NCI-H524 treated with DMSO at 0.1 percent for 48 hours (cell line): ENCODE measurements around the gene SUPT4H1.
A peak's percentile ranks its signal among the peaks of the same experiment; 100 is the strongest.
"Not testable (repeated sequence)": the region's sequence is repeated elsewhere in the genome, so short reads cannot be mapped to it uniquely, and the experiment has no call there.

Experiments
- DNase-seq: peaks from one replicate; lab custom pipeline; 2025; lab: John Stamatoyannopoulos, UW

The SUPT4H1 gene

DNA sequence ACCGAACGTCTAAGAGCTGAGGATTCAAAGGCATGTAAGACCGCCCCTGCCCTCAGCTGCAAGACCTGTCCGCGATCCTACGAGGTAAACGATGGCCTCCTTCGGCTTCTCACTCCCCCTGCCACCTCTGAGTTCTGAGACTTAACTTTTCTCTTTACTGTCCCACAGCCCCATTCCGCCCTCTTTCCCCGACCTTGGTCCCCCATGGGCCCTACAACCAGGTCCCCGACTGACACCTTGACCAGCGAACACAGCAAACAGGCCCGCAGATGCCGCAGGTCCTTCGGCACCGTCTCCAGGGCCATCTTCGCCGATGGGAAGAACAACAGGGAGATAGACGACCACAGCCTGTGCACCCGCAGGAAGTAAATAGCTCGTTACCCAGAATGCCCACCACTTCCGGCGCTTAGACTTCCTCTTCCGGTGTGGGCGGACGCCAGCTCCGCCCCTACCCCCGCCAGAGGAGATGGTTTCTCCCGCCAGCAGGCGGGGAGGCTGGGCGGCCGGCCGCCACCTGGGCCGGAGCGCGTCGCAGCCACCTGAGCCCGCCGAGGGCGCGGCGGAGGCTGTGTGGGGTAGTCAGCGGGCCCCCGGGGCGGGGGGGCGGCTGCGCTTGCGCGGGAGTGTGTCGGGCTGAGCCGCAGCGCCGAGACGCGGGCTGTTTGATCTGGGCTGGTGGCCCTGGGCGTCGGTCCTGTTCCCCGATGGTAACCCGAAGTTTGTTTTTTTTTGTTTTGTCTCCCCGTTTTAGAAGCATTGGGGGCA lies at the start of gene SUPT4H1:
Gene SUPT4H1, minus strand, starts transcription at position 371 of the 765 bp plus-strand sequence. Its CDS starts 66 bp downstream, at position 305.
- peak; percentile 79 for DNase-seq

DNA sequence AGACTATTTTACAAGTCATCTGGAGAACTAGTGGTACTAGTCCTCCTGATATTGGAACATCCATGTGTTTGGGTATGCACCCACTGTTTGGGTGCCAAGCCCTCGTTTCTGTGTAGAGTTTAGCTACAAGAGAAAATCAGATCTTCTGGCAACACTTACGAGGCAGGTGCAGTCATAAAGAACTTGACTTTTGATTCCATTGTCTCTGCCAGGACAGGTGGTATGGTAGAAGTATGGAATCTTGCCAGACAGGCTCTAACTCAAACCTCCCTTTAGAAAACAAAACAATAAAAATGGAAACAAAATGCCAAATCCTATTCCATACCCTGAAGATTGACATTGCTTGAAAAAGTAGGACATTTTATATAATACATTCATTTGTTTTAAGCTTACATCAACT lies 49.3 kb upstream of the SUPT4H1 start:
- no peak for DNase-seq

DNA sequence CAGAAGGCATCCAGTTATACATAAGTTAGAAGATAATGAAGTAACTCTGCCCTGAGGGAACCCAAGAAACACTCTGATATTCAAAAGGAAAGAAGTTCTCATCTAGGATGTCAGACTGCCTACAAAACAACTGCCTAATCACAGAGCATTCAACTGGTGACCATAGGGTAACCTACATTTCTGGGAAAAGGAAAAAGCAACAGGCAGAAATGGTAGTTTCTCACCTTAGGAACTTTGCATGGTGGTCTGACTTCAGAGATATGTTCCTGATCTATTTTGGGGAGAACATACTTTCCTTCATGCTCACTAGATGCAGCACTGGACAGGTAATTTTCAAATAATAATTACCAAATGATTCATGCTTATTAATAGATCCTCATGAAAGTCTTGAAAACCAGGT lies 48.8 kb upstream of the SUPT4H1 start:
- no peak for DNase-seq

DNA sequence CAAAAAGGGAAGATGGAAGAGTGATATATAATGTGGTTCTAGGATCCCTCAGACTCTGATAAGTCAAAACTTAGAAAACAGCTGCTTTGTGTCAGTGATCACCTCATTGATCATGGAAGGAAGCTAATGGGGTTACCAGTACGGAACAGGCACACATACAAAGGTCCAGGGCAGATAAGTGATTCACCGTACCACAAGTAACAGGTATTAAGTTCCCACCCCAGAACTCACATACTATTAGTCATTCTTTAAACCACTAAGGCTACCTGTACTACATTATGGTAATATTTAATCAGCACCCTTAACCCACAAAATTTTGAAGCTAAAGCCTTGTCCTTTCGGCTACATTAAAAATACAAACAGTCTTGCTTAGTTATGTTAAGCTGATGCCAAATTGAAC lies 48.0 kb upstream of the SUPT4H1 start:
- no peak for DNase-seq

DNA sequence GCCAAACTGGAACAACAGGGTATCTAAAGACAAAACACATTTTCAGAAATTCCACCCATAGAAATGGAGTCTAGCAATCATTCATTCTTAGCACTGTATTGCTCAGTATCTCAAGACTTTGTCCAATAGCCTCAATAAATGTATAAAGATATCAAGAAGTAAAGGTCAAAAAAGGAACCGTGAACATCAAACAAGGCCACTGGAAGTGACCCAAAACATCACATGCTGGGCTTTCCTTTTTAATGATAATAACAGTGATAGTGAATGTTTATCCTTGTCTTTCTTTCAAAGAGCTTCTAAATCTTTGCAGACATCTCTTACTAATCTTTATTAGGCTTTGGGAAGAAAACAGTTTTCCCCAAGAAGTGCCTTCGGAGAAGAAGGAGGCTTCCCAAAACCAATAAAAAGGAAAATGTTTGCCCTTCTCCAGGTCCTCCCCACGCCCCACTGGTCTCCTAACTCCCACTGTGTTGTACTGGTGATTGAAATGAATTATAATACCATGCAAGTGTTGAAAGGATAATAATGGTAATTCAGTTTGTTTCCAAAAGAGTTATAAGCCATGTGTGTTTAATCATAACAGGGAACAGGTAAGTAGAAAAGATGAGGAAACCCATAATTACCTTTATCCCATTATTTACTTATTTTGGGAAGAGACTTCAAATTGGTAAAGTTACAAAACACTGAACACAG lies 46.7 kb upstream of the SUPT4H1 start:
- no peak for DNase-seq

DNA sequence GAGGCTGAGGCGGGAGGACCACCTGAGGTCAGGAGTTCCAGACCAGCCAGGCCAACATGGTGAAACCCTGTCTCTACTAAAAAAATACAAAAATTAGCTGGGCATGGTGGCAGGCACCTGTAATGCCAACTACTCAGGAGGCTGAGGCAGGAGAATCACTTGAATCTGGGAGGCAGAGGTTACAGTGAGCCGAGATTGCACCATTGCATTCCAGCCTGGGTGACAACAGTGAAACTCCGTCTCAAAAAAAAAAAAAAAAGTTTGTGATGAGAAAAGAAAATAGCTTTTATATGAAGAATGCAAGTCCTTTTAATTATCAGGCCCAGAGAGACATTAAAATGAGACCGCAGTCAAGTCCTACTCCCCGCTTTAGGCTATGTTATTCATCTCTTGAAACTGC lies 45.4 kb upstream of the SUPT4H1 start:
- not testable (repeated sequence) for DNase-seq

DNA sequence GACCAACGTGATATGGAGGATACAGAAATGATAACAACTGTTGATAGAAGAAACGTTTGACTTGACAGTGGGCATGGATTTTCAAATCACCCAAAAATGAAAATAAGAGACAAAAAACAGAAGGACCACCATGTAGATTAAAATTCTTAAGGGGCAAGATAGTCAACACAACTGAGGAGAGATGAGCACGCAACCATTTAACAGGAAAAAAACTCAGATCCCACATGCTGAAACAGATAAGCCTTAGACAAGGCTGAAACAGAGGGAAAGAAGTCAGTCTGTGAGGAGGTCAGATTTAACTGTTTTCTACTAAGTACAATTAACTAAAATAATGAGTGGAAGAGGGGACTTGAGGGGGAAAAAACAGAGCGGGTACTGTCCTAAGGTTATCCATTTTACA lies 44.2 kb upstream of the SUPT4H1 start:
- no peak for DNase-seq

DNA sequence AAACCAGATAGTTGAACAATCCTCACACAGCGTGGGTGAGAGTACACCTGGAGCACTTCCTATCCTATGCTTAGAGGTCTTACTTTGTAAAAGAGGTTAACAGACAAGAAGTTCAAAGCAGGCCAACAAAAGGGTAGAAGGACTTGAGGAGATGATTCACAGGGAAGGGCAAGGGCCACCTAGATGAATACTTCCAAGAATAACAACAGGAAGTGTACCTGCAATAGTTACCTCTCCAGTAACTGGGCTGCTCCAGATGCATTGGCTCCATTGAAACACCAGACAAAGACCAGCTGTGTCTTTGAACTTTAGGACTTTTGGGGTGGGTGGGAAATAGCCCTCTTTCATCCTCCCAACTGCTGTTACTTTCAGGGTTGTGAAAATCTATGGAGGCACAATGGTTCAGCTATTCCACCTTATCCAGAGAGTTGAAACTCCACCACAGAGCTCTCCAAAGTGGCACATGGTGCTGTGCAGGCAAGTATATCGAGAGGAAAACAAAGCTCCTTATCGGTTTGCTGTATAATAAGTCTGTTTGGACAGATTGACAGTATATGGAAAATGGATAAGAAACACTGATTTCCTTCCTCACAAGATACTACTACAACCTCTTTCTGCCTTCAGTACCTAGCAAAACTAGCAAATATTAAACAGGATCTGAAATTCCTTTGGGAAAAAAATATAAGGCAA lies 42.7 kb upstream of the SUPT4H1 start:
- DNase-seq: no peak

DNA sequence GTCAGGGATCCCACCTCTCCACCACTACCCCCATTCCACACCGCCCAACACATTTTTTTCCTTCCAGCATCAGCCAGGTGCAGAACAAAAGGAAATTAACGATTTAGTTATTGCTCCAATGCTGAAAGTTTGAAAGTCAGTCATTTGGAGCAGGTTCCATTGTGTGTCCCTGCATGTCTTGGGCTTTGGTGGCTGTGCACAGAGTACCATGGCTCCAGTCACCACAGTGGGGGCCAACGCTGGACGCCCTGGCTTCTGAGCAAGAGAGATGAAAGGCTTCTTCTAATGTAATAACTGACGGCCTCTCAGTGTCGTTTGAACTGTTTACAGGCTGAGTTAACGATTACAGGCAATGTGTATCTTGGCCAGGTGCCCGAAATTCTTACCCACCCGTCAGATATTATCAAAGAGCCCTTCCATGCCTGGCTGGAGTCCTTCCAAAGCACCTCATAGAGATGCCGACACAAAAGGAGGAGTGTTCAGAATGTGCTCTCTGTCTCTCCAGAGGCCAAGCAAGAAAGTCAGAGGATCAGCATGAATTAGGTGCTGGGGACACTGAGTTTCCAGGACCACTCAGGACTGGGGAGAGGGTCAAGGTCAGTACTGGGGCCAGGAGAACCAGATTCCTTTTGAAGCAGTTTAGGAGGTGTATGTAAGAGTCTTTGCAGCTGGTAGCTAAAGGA lies 39.4 kb upstream of the SUPT4H1 start:
- no peak for DNase-seq

DNA sequence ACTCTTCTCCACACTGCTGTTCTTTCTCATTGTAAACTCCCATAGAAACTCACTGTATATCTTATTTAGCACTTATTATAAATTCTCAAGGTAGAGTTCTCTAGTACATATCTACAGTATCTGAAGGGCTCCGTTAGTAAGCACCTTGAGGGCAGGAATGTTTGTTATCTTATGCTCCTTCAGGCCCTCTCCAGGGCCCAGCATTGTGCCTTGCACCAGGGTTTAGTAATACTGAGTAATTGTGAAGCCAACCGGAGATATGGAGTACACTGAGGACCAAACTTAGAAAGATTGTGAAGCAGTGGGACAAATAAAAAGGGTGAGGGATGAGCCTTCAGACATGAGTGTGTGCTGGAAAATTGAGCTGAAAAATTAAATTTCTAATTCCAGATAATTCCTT lies 38.9 kb upstream of the SUPT4H1 start:
- DNase-seq: no peak

DNA sequence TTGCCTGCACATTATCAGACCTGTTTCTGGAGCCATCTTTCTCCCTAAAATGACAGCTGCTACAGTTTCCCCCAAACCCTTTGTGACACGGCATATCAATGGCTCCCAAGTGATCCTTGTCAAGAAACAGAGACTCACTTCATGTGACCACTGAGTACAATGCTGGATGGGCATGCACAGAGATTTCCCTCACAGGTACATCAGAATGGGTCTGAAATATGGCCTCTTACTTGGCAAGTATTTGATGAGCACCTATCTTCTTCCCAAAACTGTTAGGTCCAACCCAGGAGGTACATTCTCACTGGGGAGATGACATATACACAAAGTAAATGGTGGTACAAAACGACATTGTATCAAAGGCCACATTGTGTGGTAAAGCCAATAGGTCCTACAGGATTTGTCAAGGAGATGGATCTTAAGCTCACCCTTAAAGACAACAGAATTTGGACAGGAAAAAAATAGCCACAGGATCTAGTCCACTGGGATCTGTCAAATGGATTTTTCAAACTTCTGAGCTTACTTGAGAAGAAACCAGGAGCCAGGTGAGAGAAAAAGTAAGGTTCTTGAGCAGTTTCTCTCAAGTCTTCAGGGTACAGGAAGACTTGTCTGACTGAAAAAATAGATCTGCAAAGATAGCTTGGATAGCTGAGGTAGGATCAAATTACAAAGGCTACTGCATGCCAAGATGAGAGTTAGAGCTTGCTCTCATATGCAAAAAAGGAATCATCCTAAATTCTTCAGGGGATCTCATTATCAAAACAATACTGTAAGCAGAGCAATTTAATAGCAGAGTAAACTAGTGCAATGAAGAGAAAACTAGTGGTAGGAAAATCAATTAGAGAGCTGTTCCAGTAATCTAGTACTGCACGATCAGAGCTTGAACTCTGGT lies 36.5 kb upstream of the SUPT4H1 start:
- DNase-seq: no peak

DNA sequence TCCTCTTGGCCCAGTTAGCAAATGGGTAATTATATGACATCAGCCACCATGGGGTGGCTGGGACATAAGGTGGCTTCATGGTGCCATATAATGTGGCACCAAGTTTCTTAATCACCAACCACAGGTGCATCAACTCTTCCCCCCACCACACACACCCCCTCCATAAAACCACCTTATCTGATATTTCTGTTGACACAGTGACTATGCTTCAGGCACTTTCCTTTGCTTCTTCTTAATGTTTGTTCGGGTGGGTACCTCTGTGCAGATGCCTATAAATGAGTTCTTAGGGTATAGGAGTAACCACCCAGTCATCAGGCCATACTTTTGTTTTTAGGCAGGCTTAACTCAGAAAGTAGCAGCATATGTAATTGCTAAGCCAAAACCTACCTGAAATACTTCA lies 35.8 kb upstream of the SUPT4H1 start:
- DNase-seq: no peak

DNA sequence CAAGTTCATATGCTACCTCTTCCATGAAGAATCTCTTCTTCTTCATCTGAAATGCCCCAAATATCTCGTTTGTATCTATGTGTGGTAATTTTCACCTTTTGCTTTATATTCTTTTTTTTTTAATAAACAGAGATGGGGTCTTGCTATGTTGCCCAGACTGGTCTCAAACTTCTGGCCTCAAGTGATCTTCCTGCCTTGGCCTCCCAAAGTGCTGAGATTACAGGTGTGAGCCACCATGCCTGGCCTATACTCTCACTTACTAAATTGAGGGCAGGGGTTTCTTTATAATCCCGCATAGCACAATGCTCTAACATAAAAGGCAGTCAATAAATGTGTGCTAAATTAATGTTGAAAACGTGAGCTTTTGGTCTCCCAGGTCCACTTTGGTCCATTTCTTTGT lies 34.7 kb upstream of the SUPT4H1 start:
- no peak for DNase-seq

DNA sequence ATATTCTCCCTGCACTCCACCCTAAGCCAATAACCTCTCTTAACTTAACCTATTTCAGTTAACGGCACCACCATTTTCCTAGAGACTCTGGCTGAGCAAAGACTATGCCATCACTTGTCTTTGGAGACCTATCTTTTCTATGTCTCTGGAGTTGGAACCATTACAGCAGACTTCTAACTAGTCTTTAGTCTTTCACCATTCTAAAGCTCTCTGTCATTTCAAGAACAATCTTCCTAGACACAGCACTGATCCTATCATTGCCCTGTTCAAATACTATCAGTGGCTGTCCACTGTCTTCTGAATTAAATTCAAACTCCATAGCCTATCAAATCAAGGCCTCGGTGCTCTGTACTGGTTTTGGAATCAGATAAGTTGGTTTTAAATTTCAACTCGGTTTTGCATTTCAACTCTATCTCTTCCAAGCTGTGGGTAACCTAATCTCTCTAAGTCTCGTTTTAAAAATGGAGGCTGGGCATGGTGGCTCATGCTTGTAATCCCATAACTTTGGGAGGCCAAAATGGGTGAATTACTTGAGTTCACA lies 33.4 kb upstream of the SUPT4H1 start:
- no peak for DNase-seq

DNA sequence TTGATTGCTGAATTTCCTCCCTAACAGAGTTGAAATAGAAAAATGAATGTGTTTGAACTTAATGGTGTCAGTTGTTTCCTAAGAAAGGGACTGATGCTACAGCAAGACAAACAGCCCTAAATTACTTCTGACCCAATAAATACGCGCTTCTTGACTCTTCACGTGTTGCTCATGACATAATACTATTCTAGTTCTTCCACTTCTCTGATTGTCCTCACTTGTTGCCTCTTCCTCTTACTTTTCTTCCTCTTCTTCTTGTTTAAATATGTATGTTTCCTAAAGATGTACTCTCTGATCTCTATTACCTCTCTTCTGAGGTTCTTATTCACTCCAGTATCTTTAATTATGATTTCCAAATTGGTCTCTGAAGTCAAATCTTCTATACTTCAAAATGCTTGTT lies 32.9 kb upstream of the SUPT4H1 start:
- DNase-seq: no peak

DNA sequence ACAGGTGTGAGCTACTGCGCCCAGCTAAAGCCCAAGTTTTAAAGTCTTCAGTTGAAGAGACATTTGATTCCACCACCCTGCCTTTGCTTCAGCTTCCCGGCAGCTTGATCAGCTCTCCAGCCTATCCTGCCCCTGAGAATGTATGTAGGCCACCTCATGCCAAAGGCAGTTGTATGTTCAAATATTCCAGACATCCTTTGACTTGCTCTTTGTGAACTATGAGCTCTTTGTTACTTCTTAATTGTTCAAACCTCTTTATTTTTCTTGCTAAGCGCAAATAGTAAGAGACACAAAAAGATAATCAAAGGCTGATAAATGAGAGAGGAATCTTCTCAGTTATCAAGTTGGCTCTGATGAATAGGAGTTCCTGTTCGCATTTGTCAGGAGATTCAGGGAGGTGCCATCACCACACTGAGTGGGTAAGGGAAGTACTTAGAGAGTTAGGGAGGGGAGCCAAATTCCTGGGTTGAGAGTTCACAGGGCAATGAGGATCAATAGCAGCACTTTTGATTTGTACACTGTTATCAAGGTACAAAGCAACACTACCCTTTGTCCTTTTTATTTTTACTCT lies 32.0 kb upstream of the SUPT4H1 start:
- no peak for DNase-seq

DNA sequence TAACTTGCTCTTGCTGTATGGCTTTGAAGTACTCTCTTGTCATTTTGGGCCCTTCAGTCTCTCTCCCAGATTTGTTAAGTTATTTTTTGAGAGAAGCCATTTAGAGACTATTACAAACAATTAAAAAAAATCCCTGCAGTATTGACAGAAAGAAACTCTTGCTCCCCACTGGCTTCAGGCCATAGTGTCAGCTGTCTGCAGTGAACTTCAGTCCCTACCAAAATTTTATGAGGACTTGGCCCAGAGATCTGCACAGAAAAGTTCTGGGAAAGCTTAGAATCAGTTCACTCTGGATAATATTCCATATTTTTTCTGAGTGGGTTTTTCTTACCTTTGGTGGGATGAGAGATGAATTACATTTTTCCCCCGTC lies 30.9 kb upstream of the SUPT4H1 start:
- DNase-seq: no peak

DNA sequence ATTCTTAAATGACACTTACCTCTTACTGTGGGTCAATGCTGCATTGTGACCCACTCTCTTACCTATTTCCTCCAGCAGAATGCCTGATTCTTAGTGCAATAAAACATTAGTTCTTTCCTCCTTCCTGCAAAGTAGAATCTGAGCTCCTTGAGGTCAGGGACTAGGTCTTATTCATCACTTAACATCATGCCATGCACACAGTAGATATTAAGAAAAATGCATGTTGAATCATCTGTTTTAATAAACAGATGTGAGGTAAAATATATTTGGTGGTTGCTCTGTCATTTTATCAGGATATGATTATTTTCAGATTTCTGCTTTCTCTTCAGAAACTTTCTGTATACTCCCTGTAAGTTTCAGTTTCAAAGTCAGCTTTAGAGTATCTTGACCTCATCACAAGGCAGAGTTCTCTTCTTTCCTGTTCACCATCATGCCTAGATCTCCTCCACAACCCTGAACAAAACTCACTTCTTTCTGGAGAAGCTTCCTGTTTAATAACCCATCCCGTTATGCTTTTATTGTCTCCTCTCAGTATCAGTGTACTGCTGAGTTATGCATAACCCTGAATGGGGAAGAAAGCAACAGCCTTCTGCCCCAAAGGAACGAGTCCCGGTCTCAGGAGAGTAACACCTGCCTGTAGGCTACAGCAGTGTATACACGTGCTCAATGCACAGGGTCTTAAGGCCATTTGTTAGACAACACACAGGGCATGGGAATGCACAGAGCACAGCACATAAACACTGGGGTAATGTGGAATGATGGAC lies 30.3 kb upstream of the SUPT4H1 start:
- no peak for DNase-seq

DNA sequence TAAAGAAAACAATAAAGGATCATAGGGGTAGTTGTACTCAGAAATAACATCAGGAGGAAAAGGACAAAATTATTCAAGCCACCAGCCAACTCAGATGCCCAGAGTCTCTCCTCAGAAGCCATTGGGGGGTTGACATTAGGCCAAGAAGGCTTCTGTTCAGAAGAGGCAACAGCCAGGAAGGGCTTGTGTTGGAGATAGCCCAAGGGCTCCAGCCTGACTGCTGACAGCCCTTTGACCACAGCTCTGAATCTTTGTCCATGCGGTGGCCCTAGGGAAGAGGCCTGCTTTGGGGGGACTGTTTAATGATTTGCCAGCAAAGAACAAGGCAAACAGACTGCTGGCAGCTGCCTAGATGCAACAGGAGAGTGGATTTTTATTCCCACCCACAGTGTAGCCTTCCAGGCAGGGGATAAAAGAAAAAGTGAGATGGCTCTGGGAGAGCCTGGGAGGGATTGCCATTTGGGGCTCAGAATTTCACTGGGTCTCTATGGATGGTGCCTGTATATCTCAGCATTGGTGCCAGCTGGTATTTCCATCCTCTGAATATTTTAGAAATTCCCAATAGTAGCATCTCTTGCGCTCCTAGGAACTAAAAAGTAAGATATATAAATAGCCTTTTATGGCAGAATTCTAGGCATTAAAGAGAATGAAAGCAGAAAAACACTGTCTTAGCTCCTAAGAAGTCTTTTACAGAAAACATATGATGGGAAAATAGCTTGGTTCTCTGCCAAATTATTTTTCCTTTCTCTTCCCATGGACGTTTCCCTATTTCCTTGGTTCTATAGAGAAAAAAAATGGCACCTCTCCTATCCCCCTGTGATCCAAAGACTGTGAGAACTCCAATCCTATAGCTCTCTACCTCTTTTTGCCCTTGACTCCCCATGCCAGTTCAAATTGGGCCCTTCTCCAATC lies 29.4 kb upstream of the SUPT4H1 start:
- DNase-seq: no peak
